Esophagus muscularis mucosa (tissue), 4 donors: ENCODE results near the gene AFMID. TPM values are rescaled to one million over a fixed set of nuclear protein-coding genes. Genes with fewer than 3 reads are reported as not detected.

Experiments used
- DNase-seq: peaks from one replicate; pipeline ENCODE4 v3.0.0-alpha.2; 2017; ENCODE audit errors: extremely low spot score
- H3K27ac ChIP-seq, 4 donors: fragments of 200-600 bp; sonication (generic); replicated peaks in 1 of 4; 1 replicate in 3 of 4; 2 replicates in 1 of 4; pipeline ENCODE4 v1.5.1; 2016 to 2019; ENCODE audit warnings: mild to moderate bottlenecking in 1 of 4
- H3K27me3 ChIP-seq, 4 donors: fragments of 200-600 bp; sonication (generic); one replicate each; pipeline versions ENCODE4 v1.5.1 to v1.6.0; 2016 to 2019
- H3K36me3 ChIP-seq, 4 donors: fragments of 200-600 bp; sonication (generic); one replicate each; pipeline ENCODE4 v1.5.1; 2016 to 2019
- H3K4me1 ChIP-seq, 4 donors: fragments of 200-600 bp; sonication (generic); one replicate each; pipeline ENCODE4 v1.5.1; 2016 to 2019
- H3K4me3 ChIP-seq, 4 donors: fragments of 200-600 bp; sonication (generic); 1 replicate in 2 of 4; 2 replicates in 2 of 4; pipeline ENCODE4 v1.5.1; 2016 to 2019; ENCODE audit warnings: mild to moderate bottlenecking in 4 of 4, moderate library complexity in 1 of 4
- H3K9me3 ChIP-seq, 4 donors: fragments of 200-600 bp; sonication (generic); 1 replicate in 3 of 4; 2 replicates in 1 of 4; pipeline ENCODE4 v1.5.1; 2016 to 2019
- CTCF ChIP-seq, 3 experiments: fragments of 200-600 bp in 2 of 3; fragments of 450-650 bp in 1 of 3; sonication (generic) in 2 of 3; IDR thresholded peaks; one replicate each; pipeline ENCODE4 v1.5.1; 2017 to 2019; ENCODE audit warnings: antibody characterized with exemption in 3 of 3, mild to moderate bottlenecking in 2 of 3, moderate library complexity in 1 of 3
- EP300 ChIP-seq: sonication (generic); formaldehyde crosslinking; IDR thresholded peaks from one replicate; pipeline ENCODE4 v1.6.1; 2017; ENCODE audit warnings: antibody characterized with exemption
- POLR2A ChIP-seq: fragments of 450-650 bp; IDR thresholded peaks from one replicate; pipeline ENCODE4 v1.6.1; 2017; ENCODE audit warnings: antibody characterized with exemption, moderate library complexity, mild to moderate bottlenecking, low read depth
- POLR2AphosphoS5 ChIP-seq, 2 donors: sonication (generic); formaldehyde crosslinking; IDR thresholded peaks; one replicate each; pipeline ENCODE4 v1.6.1; 2017; ENCODE audit warnings: antibody characterized with exemption in 2 of 2
- WGBS: methylation state at CpG from one replicate; pipeline ENCODE4 v1.1.5; 2018; 5-methylcytosine and 5-hydroxymethylcytosine counted together
- intact Hi-C: fragments of 100-400 bp; cut with DNase I; formaldehyde crosslinking; loops from one replicate; pipeline ENCODE4 v1.15.1; 2023
- total RNA-seq, 4 donors: library from RNA; depleted of rRNA; stranded (reverse); fragments of >200 nt; gene quantifications; one replicate each; pipeline versions ENCODE4 v1.1.0 to v1.2.1, GENCODE V29; 2016

The AFMID gene
- total RNA-seq, 4 donors from 2014 or later, result 15.7 to 44.3 (median 25.4) TPM

DNA sequence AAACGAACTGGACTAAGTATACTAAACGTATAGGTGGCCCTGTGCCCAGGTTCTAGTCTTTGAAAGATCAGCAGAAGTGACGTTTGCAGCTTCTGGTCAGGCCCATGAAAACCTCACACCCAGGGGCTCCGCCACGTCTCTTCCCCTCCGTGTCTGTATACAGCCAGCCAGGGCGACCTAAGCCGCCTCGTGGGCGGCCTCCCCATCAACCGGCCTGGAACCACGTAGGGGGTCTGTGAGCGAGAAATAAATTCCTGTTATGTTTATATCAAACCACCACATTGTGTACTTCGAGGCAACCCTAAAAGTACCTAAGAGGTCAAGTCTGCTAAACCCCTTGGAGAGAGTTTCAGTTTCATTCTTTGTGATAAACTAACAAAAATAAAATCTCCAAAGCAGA is 7.1 kb upstream of the AFMID start:
- Histone ChIP-seq H3K27me3 (no peaks in the 10 kb centered on the region), H3K4me1 (peaks cover 26 to 100% (median 95%) of the 10 kb centered on the region in 4 donors), H3K36me3 (no peaks in the 10 kb centered on the region), H3K4me3 (peak overlapping the region; percentile 11 to 31 (median 16)), H3K27ac (peak overlapping the region; percentile 83 to 98 (median 90)), H3K9me3 (no peaks in the 10 kb centered on the region)
- no peak for DNase-seq
- TF ChIP-seq POLR2AphosphoS5 (IDR thresholded peaks at IDR 0.05) (no peak), EP300 (no peak), CTCF (IDR thresholded peaks at IDR 0.05) (no peak), POLR2A (no peak)
- intact Hi-C loops, result no loop called here
- 34% methylated on average over 13 of the region's 14 CpGs for WGBS

DNA sequence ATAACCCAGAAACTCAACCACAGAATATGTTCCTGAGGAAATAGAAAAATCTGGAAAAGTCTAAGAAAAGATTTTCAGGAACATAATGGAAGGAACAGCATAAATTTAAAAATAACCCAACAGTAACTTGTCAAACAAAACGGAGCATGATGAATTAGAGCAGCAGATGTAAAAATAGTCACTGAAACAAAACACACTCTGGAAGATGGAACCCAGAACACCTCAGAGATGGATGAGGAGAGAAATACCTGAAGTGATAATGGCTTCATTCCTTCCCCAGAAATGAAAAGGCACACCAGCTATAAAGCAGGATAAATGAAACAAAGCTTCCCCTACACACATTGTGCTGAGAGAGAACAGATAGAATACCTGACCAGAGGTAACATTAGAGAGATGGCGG is 6.7 kb upstream of the AFMID start:
- H3K4me1 ChIP-seq, result peaks cover 22 to 100% (median 95%) of the 10 kb centered on the region in 4 donors
- 41% methylated on average over 2 of the region's 2 CpGs for WGBS
- H3K27ac ChIP-seq, result peak overlapping the region; percentile 83 to 98 (median 90)
- H3K27me3 ChIP-seq, result no peaks in the 10 kb centered on the region
- no peaks in the 10 kb centered on the region for H3K36me3 ChIP-seq
- no peaks in the 10 kb centered on the region for H3K9me3 ChIP-seq
- TF ChIP-seq EP300 (no peak), POLR2AphosphoS5 (IDR thresholded peaks at IDR 0.05) (peak in 1 of 2 donors; percentile 82)
- no peak for DNase-seq
- intact Hi-C loops, result no loop called here
- H3K4me3 ChIP-seq, result peak overlapping the region in 3 of 4 donors; percentile 12 to 31 (median 20)

DNA sequence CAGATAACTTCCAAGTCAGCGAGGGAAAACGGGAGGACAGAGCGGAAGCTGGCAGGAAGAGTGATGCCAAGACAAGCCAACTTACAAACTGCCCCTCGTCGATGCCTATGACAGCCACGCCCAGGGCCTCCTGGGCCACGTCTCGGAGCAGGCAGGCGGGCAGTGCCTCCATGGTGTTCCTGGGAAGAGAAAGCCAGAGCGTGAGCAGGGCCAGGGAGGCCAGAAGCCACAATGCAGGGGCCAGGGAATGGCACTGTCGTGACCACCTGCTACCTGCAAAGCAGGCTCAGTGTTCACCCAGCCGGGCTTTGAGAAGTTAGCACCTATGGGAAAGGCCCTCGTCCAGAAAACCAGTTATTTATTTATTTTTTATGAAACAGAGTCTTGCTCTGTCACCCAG is 4.7 kb upstream of the AFMID start:
- H3K4me3 ChIP-seq, result no peak overlapping the region
- no peaks in the 10 kb centered on the region for H3K27me3 ChIP-seq
- H3K27ac ChIP-seq, result peak overlapping the region; percentile 6 to 86 (median 68)
- DNase-seq, result no peak
- H3K36me3 ChIP-seq, result no peaks in the 10 kb centered on the region
- 89% methylated on average over 13 of the region's 13 CpGs for WGBS
- H3K4me1 ChIP-seq, result peaks cover 22 to 100% (median 94%) of the 10 kb centered on the region in 4 donors
- TF ChIP-seq POLR2AphosphoS5 (IDR thresholded peaks at IDR 0.05) (no peak), EP300 (no peak), POLR2A (no peak), CTCF (IDR thresholded peaks at IDR 0.05) (no peak)
- H3K9me3 ChIP-seq, result no peaks in the 10 kb centered on the region
- intact Hi-C loops, result no loop called here

GRCh38 chr17:78183916-78184315 is 3.2 kb upstream of the AFMID start:
- TF ChIP-seq CTCF (IDR thresholded peaks at IDR 0.05), result no peak
- no peak for TF ChIP-seq EP300
- no peak for TF ChIP-seq POLR2A
- TF ChIP-seq POLR2AphosphoS5 (IDR thresholded peaks at IDR 0.05), result no peak
- WGBS, result 60% methylated on average over 11 of the region's 12 CpGs
- no peaks in the 10 kb centered on the region for H3K36me3 ChIP-seq
- H3K27ac ChIP-seq, result peak overlapping the region; percentile 72 to 86 (median 83)
- H3K27me3 ChIP-seq, result no peaks in the 10 kb centered on the region
- peaks cover 34 to 98% (median 95%) of the 10 kb centered on the region in 4 donors for H3K4me1 ChIP-seq
- intact Hi-C loops, result no loop called here
- no peak for DNase-seq
- H3K9me3 ChIP-seq, result no peaks in the 10 kb centered on the region
- no peak overlapping the region for H3K4me3 ChIP-seq

DNA sequence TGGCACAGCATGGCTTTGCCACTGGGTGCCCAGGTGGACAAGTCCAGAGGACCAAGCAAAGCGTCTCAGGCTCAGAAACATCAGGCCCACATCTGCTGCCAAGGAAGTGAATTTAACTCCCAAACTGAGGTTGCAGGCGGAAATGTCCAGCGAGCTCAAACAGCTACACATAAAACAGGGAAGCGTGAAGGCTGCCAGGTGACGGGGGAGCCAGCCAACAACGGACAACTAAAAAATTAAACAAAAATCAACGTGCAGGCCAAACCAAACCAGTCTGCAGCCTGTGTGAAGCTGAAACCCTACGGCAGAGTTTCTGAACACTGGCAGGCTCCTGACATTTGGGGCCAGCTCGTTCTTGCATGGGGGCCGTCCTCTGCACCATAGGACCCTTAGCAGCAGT is 2.8 kb upstream of the AFMID start:
- no peaks in the 10 kb centered on the region for H3K9me3 ChIP-seq
- H3K27me3 ChIP-seq, result no peaks in the 10 kb centered on the region
- H3K4me1 ChIP-seq, result peaks cover 35 to 94% (median 90%) of the 10 kb centered on the region in 4 donors
- DNase-seq, result no peak
- WGBS, result 39% methylated on average over 10 of the region's 10 CpGs
- H3K36me3 ChIP-seq, result no peaks in the 10 kb centered on the region
- TF ChIP-seq POLR2AphosphoS5 (IDR thresholded peaks at IDR 0.05) (peak in 1 of 2 donors; percentile 28), POLR2A (no peak), EP300 (no peak)
- H3K27ac ChIP-seq, result peak overlapping the region; percentile 72 to 86 (median 83)
- intact Hi-C loops, result no loop called here
- peak overlapping the region in 2 of 4 donors; percentile 25 to 61 for H3K4me3 ChIP-seq

DNA sequence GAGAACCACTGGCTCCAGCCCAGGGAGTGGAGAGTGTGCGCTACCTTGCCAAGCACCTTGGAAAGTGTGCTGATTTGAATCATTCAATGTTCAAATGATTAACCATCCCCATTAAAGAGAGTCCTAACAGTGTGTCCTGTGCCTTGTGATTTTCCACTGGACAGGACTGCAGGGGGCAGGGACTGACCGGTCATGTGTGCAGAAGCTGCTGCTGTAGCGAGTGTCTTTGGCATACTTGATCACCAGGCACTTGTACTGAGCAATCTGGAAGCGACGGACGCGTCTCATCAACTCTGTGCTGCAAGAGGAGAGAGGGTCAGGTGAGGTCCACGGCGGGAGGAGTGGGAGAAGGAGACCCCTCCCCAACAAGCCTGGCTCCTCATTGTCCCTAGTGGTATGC is 2.3 kb upstream of the AFMID start:
- Histone ChIP-seq H3K36me3 (no peaks in the 10 kb centered on the region), H3K27me3 (no peaks in the 10 kb centered on the region), H3K4me1 (peaks cover 33 to 89% (median 85%) of the 10 kb centered on the region in 4 donors), H3K4me3 (peak overlapping the region; percentile 24 to 61 (median 36)), H3K9me3 (no peaks in the 10 kb centered on the region), H3K27ac (peak overlapping the region; percentile 72 to 86 (median 83))
- TF ChIP-seq POLR2AphosphoS5 (IDR thresholded peaks at IDR 0.05) (peak; percentile 65 to 83), POLR2A (no peak)
- intact Hi-C loops, result no loop called here
- DNase-seq, result no peak
- 33% methylated on average over 3 of the region's 9 CpGs for WGBS
